H1 (cell line): ENCODE data around the gene DDR2. TPM values are rescaled to one million over a fixed set of nuclear protein-coding genes. Genes with fewer than 3 reads are reported as not detected.

Experiments
- ATF2 ChIP-seq: IDR thresholded peaks from 2 replicates; pipeline ENCODE4 v1.6.1; 2012; ENCODE audit warnings: low read length, inconsistent platforms
- BRCA1 ChIP-seq: IDR thresholded peaks from 2 replicates; pipeline ENCODE4 v1.6.1; 2012; ENCODE audit warnings: low read depth, low read length, improper control_type of control experiment
- E2F6 ChIP-seq: IDR thresholded peaks from 2 replicates; pipeline ENCODE4 v1.6.1; 2012; ENCODE audit warnings: inconsistent platforms
- POU5F1 ChIP-seq: IDR thresholded peaks from 2 replicates; pipeline ENCODE4 v1.6.1; 2011; ENCODE audit warnings: low read depth, mild to moderate bottlenecking, low read length, moderate library complexity
- polyA plus RNA-seq, 7 experiments: library from polyadenylated mRNA; depleted of rRNA in 3 of 7; stranded (reverse) in 5 of 7; unstranded in 2 of 7; fragments of >200 nt in 5 of 7; fragments of 200-250 nt in 2 of 7; gene quantifications; 1 replicate in 5 of 7; 2 replicates in 1 of 7; 4 replicates in 1 of 7; pipeline versions ENCODE4 v1.2.1 to v1.2.3, GENCODE V29; 2011 to 2013; ENCODE audit warnings: missing spikeins in 2 of 7, mixed read lengths in 2 of 7
- total RNA-seq: library from RNA; stranded (reverse); fragmentation: NEBNext Ultra II Directional; extraction: Animal tissue kit (Norgen Biotek cat#: 25700); gene quantifications from 2 replicates; pipeline ENCODE4 v1.2.1, GENCODE V29; 2021

The DDR2 gene
- total and polyA plus RNA-seq, 2 of the 8 experiments (the other 6 are each of a cell fraction or from before 2014, with no cell fraction given) = 1.00 to 2.1 TPM

- TF ChIP-seq E2F6 = no peak
- no peak for TF ChIP-seq BRCA1
- TF ChIP-seq ATF2 = no peak
- TF ChIP-seq POU5F1 = no peak
Observed at GRCh38 chr1:162704673-162705424, 72.6 kb downstream of the DDR2 start (continued).
